CD4-positive, alpha-beta T cell treated with Interleukin-17A for 1 hour (primary cell): Measurements from ENCODE around the gene DCX.
"Not testable (repeated sequence)": the region's sequence is repeated elsewhere in the genome, so short reads cannot be mapped to it uniquely, and the experiment has no call there.

Experiments used
- DNase-seq: peaks from one replicate; pipeline ENCODE4 v3.0.0-alpha.2; 2020

Gene DCX

GRCh38 chrX:111365770-111366325, 46.1 kb downstream of the DCX start:
- DNase-seq, result no peak

GRCh38 chrX:111363741-111364140, 48.3 kb downstream of the DCX start:
- DNase-seq, result no peak

DNA sequence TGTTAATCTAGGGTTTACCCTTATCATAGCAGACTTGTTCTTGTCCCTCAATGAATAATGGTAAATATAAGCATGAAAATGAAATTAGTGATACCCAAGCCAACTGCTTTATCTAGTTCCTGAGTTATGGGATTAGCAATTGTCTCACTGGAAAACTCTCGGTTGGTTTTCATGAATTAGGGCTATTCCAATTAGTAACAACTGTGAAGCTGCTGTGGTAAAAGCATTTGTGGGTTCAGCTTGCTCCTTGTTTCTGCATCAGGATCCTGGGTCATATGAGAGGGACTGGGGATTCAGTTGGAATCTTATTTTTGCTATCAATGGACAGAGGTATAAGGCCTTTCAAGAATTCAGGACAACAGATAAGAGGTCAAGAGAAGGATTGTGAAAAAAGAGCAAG, 50.2 kb downstream of the DCX start:
- no peak for DNase-seq

DNA sequence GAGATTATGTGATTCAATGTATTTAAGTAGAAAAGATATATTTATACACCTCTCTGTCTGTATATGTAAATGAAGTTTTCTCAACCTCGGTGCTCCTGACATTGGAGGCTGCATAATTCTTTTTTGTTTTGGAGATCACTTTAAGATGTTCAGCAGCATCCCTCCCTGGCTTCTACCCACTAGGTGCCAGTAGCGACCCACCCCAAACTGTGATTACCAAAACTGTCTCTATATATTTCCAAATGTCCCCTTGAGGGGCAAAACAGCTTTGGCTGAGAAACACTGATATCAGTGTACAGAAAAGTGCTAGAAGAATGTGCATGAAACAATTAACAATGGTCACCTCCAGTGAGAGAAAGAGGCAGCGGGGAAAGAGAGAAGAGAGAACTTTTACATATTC, 51.2 kb downstream of the DCX start:
- DNase-seq, result no peak

DNA sequence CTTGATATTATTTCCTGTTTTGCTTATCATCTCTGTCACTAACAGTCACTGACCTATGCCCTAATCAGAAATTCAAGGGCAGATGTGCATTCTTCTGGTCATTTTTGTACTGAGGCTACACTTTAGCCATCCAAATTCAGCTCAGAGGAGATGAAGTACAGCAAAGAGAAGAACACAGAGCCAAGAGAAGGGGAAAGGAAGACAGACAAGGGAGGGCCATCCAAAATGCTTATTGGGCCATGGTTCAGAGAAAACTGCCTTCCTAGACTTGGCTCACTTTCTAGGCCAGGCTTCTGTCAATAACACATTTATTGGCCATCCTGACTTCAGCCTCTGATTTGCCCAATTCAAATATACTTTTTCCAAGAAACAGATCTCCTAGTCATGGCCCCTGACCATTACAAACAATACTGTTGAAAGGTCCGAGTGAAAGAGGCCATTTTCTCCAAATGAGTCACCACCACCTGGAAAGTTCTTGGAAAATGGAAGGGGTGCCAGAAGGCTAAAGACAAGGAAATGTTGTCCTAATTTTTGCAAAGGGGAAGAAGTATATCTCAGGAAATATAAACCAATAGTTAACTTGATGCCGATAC, 56.4 kb downstream of the DCX start:
- no peak for DNase-seq

- no peak for DNase-seq
Measured at GRCh38 chrX:111354496-111354895, 57.5 kb downstream of the DCX start.

GRCh38 chrX:111353793-111354192, 58.2 kb downstream of the DCX start:
- DNase-seq, result no peak

- DNase-seq, result no peak
Measured at GRCh38 chrX:111352424-111352823, 59.6 kb downstream of the DCX start.

DNA sequence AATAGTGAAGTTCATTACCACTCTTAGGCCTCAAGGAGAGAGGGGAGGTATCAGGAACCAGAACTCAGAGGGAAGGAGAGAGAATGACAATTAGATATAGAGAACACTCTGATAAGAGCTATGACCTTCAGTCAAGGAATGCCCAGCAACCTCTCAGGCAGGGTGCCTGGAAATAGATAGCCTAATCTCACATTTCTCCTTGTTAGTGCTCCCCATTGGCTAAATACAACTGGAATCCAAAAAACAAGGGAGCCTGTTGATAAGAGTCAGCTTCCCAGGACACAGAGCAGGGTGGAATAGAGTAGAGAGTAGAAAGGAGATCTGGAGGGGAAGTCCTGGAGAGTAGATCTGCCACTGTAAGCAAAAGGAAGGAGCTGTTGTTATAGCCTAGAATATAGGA, 62.1 kb downstream of the DCX start:
- no peak for DNase-seq

- no peak for DNase-seq
Measured at GRCh38 chrX:111349101-111349500, 62.9 kb downstream of the DCX start.

- DNase-seq, result no peak
Measured at GRCh38 chrX:111348429-111348828, 63.6 kb downstream of the DCX start.

DNA sequence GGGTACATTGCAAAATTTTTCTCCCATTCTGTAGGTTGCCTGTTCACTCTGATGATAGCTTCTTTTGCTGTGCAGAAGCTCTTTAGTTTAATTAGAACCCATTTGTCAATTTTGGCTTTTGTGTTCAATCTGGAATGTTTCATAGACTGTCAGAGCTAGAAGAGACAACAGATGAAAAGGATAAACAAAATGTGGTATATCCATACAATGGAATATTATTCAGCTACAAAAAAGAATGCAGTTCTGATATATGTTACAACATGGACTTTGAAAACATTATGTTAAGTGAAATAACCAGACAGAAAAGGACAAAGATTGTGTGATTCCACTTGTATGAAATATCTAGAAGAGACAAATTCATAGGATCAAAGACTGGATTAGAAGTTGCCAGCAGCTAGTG, 65.8 kb downstream of the DCX start:
- not testable (repeated sequence) for DNase-seq

GRCh38 chrX:111340054-111340453, 71.9 kb downstream of the DCX start:
- DNase-seq, result no peak

GRCh38 chrX:111339212-111339611, 72.8 kb downstream of the DCX start:
- no peak for DNase-seq

DNA sequence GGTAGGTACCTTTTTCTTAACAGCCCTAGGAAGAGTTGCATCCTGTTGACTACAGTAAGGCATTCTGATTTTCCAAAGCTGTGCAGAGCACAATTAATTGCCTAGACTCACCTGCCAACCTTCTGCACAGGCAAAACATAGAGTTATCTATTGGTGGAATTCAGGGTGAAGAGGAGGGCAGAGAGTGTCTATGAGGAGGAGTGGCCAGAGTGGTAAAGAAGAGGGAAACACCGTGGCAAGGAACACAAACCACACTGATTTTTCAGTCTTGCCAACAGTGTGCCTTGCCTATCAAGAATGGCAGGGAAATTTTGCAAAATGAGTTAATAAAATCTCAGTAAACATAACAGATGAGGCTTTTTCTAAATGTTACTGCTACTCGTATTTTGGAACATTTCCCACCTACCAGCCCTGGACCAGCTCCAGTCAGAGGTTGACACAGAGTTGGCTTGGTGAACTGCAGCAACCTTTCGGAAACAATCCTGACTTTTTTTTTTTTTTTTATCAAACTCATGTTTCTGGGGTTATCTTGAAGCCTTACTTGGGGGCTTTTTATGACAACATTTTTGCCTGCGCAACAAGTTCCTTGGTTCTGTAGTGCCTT, 73.8 kb downstream of the DCX start:
- no peak for DNase-seq

GRCh38 chrX:111337067-111337637, 74.8 kb downstream of the DCX start:
- no peak for DNase-seq

DNA sequence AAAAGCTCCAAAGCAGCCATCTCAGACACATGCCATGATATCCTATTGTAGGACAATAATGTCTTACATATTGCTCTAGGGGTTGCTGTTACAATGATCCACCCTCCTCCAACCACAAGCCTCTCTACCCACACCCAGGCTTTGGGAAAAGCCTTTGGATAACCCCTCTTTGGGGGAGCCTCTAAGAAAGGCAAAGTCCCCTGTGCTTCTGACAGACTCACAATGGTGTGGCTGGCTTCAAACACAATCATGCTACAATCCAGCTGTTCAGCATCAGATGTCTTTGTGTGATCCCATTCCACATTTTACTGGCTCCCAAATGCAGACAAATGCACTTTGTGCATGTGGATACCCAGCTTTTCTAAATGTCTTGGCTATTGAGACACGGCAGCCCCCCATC, 75.9 kb downstream of the DCX start:
- DNase-seq, result no peak

- no peak for DNase-seq
Measured at GRCh38 chrX:111329370-111329769, 82.6 kb downstream of the DCX start.

DNA sequence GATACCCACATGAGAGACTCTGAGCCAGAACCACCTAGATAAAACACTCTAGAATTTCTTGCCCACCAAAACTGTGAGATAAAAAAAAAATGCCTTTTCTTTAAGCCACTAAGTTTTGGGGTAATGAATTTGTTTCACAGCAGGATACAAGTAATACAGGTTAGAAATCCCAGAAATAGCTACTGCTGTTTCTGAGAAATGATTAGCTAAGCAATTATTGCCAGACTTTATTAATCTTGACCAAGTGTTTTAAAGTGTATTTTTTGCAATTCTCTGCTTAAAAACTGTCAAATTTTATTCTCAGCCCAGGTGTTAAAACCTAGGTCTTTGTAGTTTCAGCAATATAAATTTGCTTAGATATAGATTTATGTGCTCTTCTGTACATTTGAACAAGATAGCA, 83.1 kb downstream of the DCX start:
- no peak for DNase-seq

DNA sequence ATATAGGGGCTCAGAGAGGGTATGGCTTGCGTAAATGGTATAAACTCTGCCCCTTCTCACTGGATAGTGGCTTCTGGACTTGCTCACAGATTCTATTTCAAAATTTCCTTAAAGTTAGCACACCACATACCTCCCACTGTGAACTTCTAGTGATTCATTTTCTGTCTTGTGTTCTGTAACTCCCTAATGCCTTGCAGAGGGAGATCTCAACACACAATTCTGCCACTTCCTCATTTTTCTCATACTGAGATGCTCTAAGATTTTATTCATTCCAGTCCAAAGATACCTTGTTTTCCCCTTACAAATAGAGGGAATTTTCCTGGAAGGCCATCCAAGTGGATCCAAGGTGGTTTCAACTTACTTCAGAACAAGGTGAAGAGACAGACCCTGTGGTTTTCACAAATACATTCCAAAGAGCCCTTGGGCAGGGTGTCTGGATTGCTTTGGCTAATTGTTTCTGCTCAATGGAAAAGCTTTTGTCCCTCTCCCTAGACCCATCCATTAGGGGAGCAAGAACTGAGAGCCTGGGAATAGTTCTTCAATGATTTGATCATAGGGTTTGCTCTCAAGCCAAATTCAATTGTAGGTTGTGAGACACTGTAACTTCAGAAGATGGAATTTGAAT, 89.6 kb downstream of the DCX start:
- DNase-seq, result no peak

DNA sequence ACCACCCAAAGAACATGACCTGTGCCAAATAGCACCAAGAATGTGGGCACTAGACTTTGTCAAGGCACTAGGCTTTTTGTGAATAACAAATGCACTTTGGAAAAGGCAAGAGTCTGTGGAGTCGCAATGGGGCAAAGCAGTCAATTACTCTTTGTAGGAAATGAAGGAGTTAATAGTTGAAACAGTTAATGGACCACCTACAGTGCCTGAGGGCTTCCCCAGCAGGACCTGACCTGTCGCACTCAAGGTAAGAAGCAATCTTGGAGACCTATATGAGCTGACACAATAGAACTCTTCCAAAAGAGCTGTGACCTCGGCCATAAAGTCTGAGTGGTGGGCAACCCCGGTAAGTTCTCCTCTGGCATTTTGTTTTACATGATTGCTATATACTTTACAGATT, 92.5 kb downstream of the DCX start:
- no peak for DNase-seq

DNA sequence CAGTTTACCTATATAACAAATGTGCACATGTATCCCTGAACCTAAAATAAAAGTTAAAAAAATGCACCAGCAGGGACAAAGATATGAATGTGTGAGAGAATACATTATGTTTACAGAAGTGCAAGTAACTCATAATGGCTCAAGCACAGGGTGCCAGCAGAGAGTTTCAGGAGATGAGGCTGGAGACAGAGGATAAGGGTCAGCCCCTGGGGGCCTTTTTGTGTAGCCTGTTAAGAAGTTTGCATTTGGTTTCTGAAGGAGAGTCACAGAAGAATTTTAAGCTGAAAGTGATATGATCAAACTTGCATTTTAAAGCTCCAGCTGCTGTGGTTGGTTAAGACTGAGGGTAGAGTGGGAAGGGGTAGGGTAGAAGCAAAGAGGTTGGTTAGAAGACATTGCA, 93.1 kb downstream of the DCX start:
- no peak for DNase-seq

- no peak for DNase-seq
Measured at GRCh38 chrX:111309083-111309482, 102.9 kb downstream of the DCX start.

DNA sequence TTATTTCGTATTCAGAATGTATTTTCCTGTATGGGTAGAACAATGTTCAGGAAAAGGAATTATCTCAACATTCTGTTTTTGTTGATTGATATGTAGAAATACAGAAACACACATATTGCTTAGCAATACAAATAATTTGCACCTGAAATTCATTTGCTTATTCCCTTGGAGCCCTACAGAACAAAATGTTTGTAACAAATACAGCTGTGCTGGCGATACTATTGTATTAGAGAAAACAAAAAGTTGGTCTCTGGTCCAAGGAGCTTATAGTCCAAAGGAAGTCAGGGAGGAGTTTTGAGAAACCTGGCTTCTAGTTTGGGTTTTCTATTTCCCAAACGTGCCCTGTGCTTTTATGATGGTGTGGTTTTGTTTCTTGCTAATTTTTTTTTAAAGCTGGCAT, 104.0 kb downstream of the DCX start:
- no peak for DNase-seq
